ENCODE data around the gene SAP30BP.

Gene SAP30BP

DNA sequence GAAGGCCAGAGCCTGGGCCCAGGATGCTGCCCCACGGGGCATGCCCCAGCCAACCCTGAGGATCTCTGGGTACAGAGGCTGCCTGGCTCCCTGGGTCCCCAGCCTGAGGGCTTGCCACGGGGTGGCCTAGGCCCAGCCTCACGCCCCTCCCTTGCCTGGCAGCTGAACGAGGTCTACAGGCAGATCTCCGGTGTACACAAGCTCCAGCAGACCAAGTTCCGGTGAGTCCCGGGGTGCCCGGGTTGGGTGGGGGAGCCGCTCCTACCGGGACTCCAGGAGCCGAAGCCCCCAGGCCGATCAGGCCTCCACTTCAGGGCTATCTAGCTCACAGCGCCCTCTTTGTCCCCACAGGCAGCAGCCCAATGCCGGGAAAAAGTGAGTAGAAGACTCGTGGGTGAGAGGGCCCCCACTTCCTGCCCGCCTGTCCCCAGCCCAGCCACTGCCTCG, 73.5 kb downstream of the SAP30BP start:
- no peak for DNase-seq (ENCODE audit: low read depth)

DNA sequence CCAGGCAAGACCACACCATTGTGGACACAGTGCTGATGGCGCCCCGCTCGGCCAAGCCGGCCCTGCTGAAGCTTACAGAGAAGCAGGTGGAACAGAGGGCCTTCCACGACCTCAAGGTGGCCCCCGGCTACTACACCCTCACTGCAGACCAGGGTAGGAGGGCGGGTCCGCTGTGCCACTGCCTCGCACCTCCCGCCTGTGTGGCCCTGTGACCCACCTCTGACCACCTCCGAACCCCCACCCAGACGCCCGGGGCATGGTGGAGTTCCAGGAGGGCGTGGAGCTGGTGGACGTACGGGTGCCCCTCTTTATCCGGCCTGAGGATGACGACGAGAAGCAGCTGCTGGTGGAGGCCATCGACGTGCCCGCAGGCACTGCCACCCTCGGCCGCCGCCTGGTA, 75.2 kb downstream of the SAP30BP start:
- no peak for DNase-seq (ENCODE audit: low read depth)

DNA sequence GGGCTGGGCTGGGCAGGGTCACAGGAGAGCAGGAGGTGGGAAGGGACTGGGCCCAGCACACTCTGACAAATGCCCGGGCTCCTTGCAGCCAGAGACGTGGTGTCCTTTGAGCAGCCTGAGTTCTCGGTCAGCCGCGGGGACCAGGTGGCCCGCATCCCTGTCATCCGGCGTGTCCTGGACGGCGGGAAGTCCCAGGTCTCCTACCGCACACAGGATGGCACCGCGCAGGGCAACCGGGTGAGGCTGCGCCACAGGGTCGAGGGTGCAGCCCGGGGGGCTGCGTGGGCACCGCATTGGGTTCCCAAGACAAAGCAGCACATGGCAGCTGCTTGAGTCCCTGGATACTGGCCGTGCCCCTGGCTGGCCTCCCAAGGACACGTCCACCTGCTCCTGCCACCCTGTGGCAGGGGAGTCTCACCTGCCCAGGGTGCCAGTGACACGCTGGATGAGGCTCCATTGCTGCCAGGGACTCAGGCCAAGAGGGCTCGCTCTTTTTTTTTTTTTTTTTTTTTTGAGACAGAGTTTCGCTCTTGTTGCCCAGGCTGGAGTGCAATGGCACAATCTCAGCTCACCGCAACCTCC, 76.6 kb downstream of the SAP30BP start:
- DNase-seq (ENCODE audit: low read depth): no peak

DNA sequence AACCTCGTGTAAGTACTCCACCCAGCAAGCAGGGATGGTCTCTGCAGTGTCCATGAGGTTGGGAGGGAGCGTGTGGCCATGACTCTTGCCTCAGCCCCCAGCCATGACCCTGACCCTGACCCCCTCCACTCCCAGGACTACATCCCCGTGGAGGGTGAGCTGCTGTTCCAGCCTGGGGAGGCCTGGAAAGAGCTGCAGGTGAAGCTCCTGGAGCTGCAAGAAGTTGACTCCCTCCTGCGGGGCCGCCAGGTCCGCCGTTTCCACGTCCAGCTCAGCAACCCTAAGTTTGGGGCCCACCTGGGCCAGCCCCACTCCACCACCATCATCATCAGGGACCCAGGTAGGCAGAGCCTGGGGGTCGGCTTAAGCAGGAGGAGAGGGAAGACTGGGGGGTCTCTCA, 81.6 kb downstream of the SAP30BP start:
- DNase-seq (ENCODE audit: low read depth): no peak

DNA sequence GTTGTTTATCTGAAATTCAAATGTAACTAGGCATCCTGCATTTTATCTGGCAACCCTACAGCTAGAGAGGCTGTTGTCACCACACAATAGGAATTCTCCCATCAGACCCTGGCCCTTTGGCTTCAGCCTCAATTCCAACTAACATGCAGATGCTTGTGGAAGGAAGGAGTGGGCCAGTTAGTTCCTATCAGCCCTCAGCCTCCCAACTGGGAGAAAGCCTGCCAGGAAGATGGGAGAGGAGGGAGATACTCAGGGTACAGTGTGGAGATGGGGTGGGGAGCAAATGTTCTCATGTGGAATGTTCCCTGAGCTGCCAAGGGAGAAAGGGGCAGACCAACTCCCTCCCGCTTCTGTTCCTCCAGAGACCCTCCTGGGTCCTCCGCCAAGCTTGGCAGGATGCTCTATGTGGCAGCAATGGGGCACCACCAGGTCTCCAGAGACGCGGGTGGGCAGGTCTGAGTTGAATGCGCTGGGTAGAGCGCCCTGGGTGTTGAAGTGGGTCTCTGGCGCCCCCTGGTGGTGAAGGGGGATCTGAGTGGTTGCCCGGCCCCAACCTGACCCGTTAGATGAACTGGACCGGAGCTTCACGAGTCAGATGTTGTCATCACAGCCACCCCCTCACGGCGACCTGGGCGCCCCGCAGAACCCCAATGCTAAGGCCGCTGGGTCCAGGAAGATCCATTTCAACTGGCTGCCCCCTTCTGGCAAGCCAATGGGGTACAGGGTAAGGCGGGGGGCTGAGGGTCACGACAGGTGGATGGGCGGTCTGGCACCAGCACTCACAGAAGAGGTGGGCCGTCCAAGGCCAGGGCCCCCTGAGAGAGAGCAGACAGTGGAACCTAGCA, 82.6 kb downstream of the SAP30BP start:
- DNase-seq (ENCODE audit: low read depth): no peak

DNA sequence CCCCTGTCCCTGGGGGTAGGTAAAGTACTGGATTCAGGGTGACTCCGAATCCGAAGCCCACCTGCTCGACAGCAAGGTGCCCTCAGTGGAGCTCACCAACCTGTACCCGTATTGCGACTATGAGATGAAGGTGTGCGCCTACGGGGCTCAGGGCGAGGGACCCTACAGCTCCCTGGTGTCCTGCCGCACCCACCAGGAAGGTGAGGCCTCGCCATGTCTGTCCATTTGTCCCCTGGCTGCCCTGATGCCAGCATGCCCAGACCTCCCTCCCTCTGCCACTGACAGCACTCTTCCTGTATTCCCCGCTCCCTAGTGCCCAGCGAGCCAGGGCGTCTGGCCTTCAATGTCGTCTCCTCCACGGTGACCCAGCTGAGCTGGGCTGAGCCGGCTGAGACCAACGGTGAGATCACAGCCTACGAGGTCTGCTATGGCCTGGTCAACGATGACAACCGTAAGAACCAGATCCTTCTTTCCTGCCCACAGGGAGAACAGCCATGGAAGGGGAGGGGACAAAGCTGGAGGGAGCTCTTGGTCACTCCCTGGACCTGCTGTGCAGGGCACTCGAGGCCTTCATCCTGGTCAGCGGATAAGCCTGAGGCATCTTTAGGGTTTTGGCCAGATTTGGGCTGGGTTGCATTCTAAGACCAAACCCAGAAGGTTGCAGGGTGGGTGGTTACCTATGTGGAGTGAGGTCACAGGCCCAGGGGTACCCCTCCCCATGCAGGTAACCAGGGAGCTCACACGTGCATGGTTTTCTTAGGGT, 83.7 kb downstream of the SAP30BP start:
- DNase-seq (ENCODE audit: low read depth): no peak

DNA sequence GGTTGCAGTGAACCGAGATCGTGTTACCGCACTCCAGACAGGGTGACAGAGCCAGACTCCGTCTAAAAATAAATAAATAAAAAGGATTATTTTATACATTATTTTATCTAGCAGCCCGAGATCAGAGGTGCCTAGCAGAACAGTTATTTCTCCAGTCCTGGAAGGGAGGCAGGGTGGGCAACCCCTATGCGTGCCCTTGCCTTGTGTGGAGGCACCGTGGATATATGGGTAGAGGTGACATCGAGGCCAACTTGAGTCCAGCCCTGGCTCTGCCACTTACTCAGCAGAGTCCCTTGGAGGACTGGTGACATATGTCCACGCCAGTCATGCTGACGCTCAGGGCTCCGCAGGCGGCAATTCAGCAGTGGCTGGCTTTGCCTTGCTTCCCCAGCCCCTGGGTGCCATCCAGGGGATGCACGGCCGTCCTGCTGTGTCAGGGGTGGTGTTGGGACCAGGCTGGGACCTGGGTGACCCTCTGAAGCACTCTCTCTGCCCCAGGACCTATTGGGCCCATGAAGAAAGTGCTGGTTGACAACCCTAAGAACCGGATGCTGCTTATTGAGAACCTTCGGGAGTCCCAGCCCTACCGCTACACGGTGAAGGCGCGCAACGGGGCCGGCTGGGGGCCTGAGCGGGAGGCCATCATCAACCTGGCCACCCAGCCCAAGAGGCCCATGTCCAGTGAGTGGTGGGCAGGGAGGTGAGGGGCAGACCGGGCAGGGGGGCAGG, 84.7 kb downstream of the SAP30BP start:
- DNase-seq (ENCODE audit: low read depth): no peak

DNA sequence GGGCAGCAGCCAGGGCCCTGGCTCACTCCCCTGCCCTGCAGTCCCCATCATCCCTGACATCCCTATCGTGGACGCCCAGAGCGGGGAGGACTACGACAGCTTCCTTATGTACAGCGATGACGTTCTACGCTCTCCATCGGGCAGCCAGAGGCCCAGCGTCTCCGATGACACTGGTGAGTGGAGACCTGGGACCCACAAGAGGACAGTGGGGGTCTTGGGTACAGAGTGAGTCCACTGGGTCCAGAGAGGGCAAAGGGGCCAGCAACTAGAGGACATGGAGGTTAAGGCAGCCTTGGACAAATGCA, 85.2 kb downstream of the SAP30BP start:
- no peak for DNase-seq (ENCODE audit: low read depth)

DNA sequence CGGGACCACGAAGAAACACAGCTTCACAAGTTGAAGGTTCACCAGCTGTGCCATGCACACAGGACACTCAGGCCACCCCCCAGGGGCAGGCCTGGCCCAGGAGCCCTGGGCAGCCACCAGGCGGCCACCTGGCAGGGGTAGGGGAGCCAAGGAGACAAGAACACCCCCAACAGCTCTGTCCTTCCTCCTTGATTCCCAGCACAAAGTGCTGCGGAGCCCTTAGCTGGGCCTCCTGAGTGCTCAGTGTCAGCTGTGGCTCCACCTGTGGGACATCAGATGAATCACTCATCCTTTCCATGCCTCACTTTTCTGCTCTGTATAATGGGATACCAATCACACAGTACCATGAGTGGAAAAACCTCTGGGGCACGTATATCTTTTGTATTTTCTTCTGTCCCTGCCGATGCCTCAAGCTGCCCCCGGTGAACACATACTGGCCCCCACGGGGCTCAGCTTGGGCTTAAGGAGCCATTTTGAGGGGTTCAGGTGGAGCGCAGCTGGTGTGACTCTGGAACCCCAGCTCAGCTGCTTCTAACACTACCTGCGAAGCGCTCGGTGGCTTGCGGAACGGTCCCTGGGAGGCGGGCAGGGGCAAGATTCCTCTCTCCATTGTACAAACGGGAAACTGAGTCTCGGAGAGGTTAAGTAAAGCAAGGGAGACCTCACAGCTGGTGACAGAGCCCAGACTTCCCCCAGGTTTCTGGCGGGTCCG, 85.8 kb downstream of the SAP30BP start:
- no peak for DNase-seq (ENCODE audit: low read depth)

DNA sequence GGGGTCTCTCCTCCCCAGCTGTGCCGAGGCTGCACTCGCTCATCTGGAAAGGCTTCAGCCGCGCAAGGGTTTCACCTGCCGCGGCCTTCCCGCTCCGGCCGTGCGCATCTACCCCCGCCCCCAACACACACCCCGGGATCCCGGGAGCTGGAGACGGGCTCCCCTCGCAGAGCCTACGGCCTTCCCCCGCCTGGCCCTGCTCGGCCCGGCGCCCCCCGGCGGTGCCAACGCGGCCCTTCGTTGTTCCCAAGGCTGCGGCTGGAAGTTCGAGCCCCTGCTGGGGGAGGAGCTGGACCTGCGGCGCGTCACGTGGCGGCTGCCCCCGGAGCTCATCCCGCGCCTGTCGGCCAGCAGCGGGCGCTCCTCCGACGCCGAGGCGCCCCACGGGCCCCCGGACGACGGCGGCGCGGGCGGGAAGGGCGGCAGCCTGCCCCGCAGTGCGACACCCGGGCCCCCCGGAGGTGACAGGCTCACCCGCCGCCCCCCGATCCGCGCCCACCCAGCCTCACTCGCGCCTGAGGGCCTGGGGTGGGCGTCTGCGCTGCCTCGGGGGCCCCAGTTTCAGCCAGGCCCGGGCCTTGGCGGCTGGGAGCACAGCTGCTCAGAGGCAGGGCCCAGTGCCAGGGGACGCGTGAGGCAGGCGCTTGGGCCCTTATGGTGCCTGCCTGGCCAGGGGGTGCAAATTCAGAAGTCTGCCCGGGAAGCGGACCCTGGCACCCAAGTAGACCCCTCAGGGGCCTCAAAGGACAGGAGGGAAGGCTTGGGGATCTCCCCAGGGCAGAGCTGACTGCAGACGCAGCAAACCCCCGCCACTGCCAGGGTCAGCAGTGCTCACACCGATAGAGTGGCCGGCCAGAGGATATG, 86.6 kb downstream of the SAP30BP start:
- no peak for DNase-seq (ENCODE audit: low read depth)

DNA sequence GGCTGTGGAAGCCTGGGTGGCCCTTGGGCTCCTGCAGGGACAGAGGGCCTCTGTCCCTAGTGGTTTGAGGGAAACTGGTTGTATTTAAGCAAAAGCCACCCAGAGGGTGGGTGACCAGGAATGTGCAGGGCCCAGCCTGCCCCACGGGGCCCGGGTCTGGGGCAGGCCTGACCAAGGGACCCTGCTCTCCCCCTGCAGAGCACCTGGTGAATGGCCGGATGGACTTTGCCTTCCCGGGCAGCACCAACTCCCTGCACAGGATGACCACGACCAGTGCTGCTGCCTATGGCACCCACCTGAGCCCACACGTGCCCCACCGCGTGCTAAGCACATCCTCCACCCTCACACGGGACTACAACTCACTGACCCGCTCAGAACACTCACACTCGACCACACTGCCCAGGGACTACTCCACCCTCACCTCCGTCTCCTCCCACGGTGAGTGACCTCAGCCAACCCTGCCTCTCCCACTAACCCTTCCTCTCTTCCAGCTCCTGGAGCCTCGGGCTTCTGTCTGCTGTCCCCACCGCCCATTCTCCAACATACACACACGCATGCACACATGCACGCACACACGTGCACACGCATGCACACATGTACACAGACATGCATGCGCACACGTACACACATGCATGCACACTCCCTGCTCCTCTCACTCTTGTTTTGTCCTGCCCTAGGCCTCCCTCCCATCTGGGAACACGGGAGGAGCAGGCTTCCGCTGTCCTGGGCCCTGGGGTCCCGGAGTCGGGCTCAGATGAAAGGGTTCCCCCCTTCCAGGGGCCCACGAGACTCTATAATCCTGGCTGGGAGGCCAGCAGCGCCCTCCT, 87.5 kb downstream of the SAP30BP start:
- no peak for DNase-seq (ENCODE audit: low read depth)

DNA sequence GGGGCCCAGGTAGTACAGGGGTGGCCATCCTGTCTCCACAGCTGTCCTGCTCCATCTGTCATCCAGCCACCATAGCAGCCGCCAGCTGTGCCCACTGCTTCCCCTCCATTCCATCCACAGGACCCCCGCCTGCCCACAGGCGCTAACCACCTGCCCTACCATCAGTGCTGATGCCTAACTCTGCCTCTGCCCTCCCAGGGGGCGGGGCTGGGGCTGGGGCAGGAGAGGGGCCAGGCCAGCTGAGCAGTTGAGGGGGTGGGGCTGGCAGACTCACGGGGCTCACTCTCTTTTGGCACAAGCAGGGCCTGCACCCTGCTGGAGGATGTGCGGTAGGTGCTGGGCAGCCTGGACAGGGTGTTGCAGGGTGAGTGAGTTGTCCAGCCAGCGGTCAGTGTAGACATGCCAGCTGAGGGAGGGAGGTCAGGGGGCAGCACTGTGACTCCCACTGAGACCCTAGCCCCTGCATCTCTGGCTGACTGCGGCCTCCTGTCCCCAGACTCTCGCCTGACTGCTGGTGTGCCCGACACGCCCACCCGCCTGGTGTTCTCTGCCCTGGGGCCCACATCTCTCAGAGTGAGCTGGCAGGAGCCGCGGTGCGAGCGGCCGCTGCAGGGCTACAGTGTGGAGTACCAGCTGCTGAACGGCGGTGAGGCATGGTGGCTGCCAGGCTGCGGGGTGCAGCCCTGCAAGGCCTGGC, 88.2 kb downstream of the SAP30BP start:
- DNase-seq (ENCODE audit: low read depth): no peak

DNA sequence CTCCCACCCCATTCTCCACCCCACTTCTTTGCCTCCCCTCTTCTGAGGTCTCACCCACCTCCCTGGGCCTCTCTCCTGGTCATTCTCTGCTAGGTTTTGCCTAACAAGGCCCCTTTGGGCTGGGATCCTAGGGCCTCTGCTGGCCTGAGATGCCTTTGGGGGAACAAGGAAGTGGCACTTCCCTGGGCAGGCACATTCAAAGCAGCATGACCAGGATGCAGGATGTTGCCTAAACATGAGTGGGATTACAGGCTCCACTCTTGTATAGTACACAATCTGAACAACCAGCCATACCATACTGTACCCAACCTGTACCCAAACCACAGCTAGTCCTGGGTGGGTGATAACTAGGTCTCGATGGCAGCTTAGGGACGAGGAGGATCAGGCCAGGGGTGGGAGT, 88.9 kb downstream of the SAP30BP start:
- no peak for DNase-seq (ENCODE audit: low read depth)

DNA sequence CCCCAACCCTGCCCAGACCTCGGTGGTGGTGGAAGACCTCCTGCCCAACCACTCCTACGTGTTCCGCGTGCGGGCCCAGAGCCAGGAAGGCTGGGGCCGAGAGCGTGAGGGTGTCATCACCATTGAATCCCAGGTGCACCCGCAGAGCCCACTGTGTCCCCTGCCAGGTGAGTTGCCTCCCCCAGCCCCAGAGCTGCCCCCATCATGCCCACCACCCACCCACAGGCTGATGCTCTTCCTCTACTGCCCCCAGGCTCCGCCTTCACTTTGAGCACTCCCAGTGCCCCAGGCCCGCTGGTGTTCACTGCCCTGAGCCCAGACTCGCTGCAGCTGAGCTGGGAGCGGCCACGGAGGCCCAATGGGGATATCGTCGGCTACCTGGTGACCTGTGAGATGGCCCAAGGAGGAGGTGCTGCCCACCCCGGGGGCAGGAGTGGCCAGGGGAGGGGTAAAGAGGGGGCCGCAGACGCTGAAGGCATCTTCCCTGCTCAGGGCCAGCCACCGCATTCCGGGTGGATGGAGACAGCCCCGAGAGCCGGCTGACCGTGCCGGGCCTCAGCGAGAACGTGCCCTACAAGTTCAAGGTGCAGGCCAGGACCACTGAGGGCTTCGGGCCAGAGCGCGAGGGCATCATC, 89.4 kb downstream of the SAP30BP start:
- no peak for DNase-seq (ENCODE audit: low read depth)

DNA sequence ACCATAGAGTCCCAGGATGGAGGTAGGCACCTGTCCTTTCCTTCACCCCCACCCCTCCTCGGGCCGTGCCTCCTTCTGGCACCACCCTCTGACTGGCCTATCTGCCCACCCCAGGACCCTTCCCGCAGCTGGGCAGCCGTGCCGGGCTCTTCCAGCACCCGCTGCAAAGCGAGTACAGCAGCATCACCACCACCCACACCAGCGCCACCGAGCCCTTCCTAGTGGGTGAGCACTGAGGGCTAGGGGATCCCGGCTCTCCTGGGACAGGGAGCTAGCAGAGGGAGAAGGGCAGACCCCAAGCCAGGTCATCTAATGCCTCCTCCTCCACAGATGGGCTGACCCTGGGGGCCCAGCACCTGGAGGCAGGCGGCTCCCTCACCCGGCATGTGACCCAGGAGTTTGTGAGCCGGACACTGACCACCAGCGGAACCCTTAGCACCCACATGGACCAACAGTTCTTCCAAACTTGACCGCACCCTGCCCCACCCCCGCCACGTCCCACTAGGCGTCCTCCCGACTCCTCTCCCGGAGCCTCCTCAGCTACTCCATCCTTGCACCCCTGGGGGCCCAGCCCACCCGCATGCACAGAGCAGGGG, 90.0 kb downstream of the SAP30BP start:
- DNase-seq (ENCODE audit: low read depth): no peak
